Body of pancreas (tissue), 4 donors: Measurements from ENCODE around the gene CCR4. TPM values are rescaled to one million over a fixed set of nuclear protein-coding genes. Genes with fewer than 3 reads are reported as not detected.
"Not testable (repeated sequence)": the region's sequence is repeated elsewhere in the genome, so short reads cannot be mapped to it uniquely, and the experiment has no call there.

Experiments used
- ATAC-seq: fragments of 150-250 bp; one replicate; pipeline ENCODE4 v1.9.1; 2016
- DNase-seq, 4 donors: peaks; one replicate each; pipeline ENCODE4 v3.0.0-alpha.2; 2019
- H3K27ac ChIP-seq, 4 donors: fragments of 200-600 bp; sonication (generic); 1 replicate in 3 of 4; 2 replicates in 1 of 4; pipeline versions ENCODE4 v1.5.1 to v1.6.1; 2016 to 2019; ENCODE audit warnings: mild to moderate bottlenecking in 1 of 4, mixed read lengths in 1 of 4, moderate library complexity in 1 of 4
- H3K27me3 ChIP-seq, 2 donors: fragments of 200-600 bp; sonication (generic); one replicate each; pipeline ENCODE4 v1.6.0; 2016; ENCODE audit warnings: mild to moderate bottlenecking in 1 of 2
- H3K36me3 ChIP-seq, 2 donors: fragments of 200-600 bp; sonication (generic); replicated peaks in 1 of 2; 2 replicates each; pipeline ENCODE4 v1.5.1; 2016; ENCODE audit warnings: low read depth in 2 of 2; ENCODE audit not compliant: insufficient read depth in 1 of 2
- H3K4me1 ChIP-seq: fragments of 200-600 bp; sonication (generic); one replicate; pipeline ENCODE4 v1.6.0; 2016
- H3K4me3 ChIP-seq, 2 donors: fragments of 200-600 bp; sonication (generic); 1 replicate in 1 of 2; 2 replicates in 1 of 2; pipeline ENCODE4 v1.5.1; 2016 to 2019
- H3K9me3 ChIP-seq, 3 donors: fragments of 200-600 bp; sonication (generic); 1 replicate in 2 of 3; 2 replicates in 1 of 3; pipeline ENCODE4 v1.5.1; 2016
- POLR2A ChIP-seq, 3 donors: fragments of 450-650 bp; IDR thresholded peaks; one replicate each; pipeline ENCODE4 v1.6.1; 2016; ENCODE audit warnings: antibody characterized with exemption in 3 of 3, mild to moderate bottlenecking in 2 of 3
- WGBS, 2 donors: methylation state at CpG; one replicate each; pipeline ENCODE4 v1.1.5; 2017; 5-methylcytosine and 5-hydroxymethylcytosine counted together
- intact Hi-C: fragments of 100-400 bp; cut with DNase I; formaldehyde crosslinking; loops from one replicate; pipeline ENCODE4 v1.15.1; 2023
- total RNA-seq, 2 donors: library from RNA; depleted of rRNA; stranded (reverse); fragments of >200 nt; gene quantifications; one replicate each; pipeline ENCODE4 v1.1.0, GENCODE V29; 2016
- TF ChIP-seq, protein P1 (sequence below), 7 experiments: fragments of 450-650 bp in 4 of 7; fragments of 200-600 bp in 3 of 7; sonication (generic) in 3 of 7; IDR thresholded peaks; one replicate each; pipeline ENCODE4 v1.5.1; 2016 to 2019; ENCODE audit warnings: antibody characterized with exemption in 7 of 7

Gene CCR4
- not detected for total RNA-seq

DNA sequence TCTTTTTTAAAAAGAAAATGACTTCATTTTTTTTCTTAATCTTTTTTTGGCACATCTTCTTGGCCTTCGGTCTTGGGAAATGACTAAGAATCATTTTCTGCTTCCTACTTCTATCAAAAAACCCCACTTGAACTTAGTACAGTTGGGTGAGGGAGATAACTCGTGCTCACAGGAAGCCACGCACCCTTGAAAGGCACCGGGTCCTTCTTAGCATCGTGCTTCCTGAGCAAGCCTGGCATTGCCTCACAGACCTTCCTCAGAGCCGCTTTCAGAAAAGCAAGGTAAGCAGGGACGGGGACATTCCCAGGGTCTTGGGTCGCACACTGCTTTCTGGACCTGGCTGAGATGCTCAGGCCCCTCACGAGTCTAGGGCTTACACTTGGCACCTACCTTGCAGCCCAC lies at the start of gene CCR4:
CCR4 (plus strand) TSS at position 235 of the 402 bp plus-strand sequence. CDS start 1,779 bp downstream, outside the sequence.
- no peaks in the 10 kb centered on the region for H3K9me3 ChIP-seq
- no peaks in the 10 kb centered on the region for H3K4me1 ChIP-seq
- 61 to 74% methylated on average over 9 of the region's 9 CpGs for WGBS, 2 donors
- TF ChIP-seq POLR2A (IDR thresholded peaks at IDR 0.05): no peak
- TF ChIP-seq, protein P1, sequence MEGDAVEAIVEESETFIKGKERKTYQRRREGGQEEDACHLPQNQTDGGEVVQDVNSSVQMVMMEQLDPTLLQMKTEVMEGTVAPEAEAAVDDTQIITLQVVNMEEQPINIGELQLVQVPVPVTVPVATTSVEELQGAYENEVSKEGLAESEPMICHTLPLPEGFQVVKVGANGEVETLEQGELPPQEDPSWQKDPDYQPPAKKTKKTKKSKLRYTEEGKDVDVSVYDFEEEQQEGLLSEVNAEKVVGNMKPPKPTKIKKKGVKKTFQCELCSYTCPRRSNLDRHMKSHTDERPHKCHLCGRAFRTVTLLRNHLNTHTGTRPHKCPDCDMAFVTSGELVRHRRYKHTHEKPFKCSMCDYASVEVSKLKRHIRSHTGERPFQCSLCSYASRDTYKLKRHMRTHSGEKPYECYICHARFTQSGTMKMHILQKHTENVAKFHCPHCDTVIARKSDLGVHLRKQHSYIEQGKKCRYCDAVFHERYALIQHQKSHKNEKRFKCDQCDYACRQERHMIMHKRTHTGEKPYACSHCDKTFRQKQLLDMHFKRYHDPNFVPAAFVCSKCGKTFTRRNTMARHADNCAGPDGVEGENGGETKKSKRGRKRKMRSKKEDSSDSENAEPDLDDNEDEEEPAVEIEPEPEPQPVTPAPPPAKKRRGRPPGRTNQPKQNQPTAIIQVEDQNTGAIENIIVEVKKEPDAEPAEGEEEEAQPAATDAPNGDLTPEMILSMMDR (IDR thresholded peaks at IDR 0.05): no peak
- no peak for ATAC-seq
- no peak for DNase-seq
- intact Hi-C loops: no loop called here
- no peaks in the 10 kb centered on the region for H3K36me3 ChIP-seq
- no peak within 1 kb of the TSS for H3K4me3 ChIP-seq
- H3K27me3 ChIP-seq: no peaks in the 10 kb centered on the region
- H3K27ac ChIP-seq: no peak within 1 kb of the TSS

DNA sequence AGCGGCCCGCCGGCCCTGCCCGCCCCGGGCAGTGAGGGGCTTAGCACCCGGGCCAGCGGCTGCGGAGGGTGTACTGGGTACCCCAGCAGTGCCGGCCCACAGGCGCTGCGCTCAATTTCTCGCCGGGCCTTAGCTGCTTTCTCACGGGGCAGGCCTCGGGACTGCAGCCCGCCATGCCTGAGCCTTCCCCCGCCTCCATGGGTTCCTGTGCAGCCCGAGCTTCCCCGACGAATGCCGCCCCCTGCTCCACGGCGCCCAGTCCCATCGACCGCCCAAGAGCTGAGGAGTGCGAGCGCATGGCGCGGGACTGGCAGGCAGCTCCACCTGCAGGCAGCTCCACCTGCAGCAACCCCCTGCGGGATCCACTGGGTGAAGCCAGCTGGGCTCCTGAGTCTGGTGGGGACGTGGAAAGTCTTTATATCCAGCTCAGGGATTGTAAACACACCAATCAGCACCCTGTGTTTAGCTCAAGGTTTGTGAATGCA lies 48.5 kb upstream of the CCR4 start:
- H3K36me3 ChIP-seq, H3K27ac ChIP-seq, H3K4me3 ChIP-seq, H3K27me3 ChIP-seq, intact Hi-C loops, ATAC-seq, H3K9me3 ChIP-seq, H3K4me1 ChIP-seq: not testable (repeated sequence)
- DNase-seq: peak; percentile 36 to 62 (median 51)
- TF ChIP-seq, protein P1 (IDR thresholded peaks at IDR 0.05): peak in 6 of 7 experiments; percentile 25 to 53 (median 36)
- WGBS, 2 donors: 28 to 73% methylated on average over 3 to 31 of the region's 31 CpGs

DNA sequence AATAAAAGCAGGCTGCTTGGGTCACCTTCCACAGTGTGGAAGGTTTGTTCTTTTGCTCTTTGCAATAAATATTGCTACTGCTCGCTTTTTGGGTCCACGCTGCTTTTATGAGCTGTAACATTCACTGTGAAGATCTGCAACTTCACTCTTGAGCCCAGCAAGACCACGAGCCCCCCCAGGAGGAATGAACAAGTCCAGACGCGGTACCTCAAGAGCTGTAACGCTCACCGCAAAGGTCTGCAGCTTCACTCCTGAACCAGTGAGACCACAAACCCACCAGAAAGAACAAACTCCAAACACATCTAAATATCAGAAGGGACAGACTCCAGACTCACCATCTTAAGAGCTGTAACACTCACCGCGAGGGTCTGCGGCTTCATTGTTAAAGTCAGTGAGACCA lies 47.5 kb upstream of the CCR4 start:
- H3K4me3 ChIP-seq: no peak overlapping the region
- H3K4me1 ChIP-seq: no peaks in the 10 kb centered on the region
- ATAC-seq: no peak
- no peaks in the 10 kb centered on the region for H3K27me3 ChIP-seq
- H3K9me3 ChIP-seq: no peaks in the 10 kb centered on the region
- H3K27ac ChIP-seq: no peak overlapping the region
- no peak for DNase-seq
- H3K36me3 ChIP-seq: no peaks in the 10 kb centered on the region
- intact Hi-C loops: no loop called here
- TF ChIP-seq, protein P1 (IDR thresholded peaks at IDR 0.05): no peak
- TF ChIP-seq POLR2A (IDR thresholded peaks at IDR 0.05): no peak
- 93 to 95% methylated on average over 10 of the region's 10 CpGs for WGBS, 2 donors

DNA sequence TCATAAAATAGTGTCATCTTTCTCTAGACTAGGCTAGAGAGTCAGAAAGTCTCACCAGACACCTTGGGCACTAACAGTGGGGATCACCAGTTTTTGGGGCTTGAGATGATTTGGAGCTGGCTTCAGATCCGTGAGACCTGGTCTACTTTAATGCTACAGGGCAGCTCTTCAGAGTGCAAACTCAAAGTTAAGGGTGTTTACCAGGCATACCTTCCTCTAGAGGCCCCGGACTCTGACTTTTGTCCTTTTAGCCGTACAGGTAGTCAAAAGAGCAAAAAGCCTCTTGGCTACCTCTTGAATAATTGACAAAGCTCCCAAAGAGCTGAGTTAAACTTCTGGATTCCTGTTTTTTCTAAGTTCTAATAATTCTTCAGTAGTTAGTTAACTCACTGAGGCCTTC lies 41.4 kb upstream of the CCR4 start:
- Histone ChIP-seq H3K36me3 (no peaks in the 10 kb centered on the region), H3K27ac (no peak overlapping the region), H3K27me3 (no peaks in the 10 kb centered on the region), H3K9me3 (no peaks in the 10 kb centered on the region), H3K4me1 (no peaks in the 10 kb centered on the region), H3K4me3 (no peak overlapping the region)
- DNase-seq (no peak), ATAC-seq (no peak)
- intact Hi-C loops: no loop called here
- no peak for TF ChIP-seq POLR2A (IDR thresholded peaks at IDR 0.05)
- TF ChIP-seq, protein P1 (IDR thresholded peaks at IDR 0.05): no peak
- 86 to 89% methylated on average over 3 of the region's 3 CpGs for WGBS, 2 donors

DNA sequence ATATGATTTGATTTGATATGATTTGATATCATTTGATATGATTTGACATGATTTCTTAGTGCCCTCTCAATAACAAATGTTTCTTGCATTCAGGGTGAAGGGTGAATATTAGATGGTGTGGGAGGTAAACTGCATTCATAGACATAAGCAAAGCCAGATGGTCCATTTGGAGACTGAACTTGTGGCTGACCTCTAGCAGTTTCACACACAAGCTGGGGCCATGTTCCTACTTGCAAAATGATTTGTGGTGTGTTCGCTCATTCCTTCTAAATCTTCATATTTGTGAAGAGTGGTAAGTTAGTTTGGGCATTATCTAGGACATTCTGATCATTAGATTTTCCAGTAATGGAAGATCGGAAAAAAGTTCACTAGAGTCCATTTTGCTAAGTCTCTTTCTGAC lies 40.5 kb upstream of the CCR4 start:
- 82 to 87% methylated on average over 2 of the region's 2 CpGs for WGBS, 2 donors
- H3K27ac ChIP-seq: no peak overlapping the region
- H3K4me1 ChIP-seq: no peaks in the 10 kb centered on the region
- no peak overlapping the region for H3K4me3 ChIP-seq
- no peaks in the 10 kb centered on the region for H3K9me3 ChIP-seq
- intact Hi-C loops: no loop called here
- H3K27me3 ChIP-seq: no peaks in the 10 kb centered on the region
- no peaks in the 10 kb centered on the region for H3K36me3 ChIP-seq
- TF ChIP-seq POLR2A (IDR thresholded peaks at IDR 0.05): no peak
- TF ChIP-seq, protein P1 (IDR thresholded peaks at IDR 0.05): no peak
- ATAC-seq (no peak), DNase-seq (no peak)
